Activated CD4-positive, alpha-beta T cell treated with anti-CD3 and anti-CD28 coated beads, Interleukin-2, amount 50 U/mL, for 16 hours (primary cell): ENCODE results near the gene ATP11A.

Experiments used
- DNase-seq: peaks from one replicate; pipeline ENCODE4 v3.0.0-alpha.2; 2020

Gene ATP11A

GRCh38 chr13:112711528-112712265 is 21.9 kb downstream of the ATP11A start:
- no peak for DNase-seq

- DNase-seq = no peak
These were observed 22.8 kb downstream of the ATP11A start for GRCh38 chr13:112712451-112713207.

GRCh38 chr13:112713517-112714253 is 23.8 kb downstream of the ATP11A start:
- DNase-seq = no peak

GRCh38 chr13:112714376-112715174 is 24.7 kb downstream of the ATP11A start:
- no peak for DNase-seq

- DNase-seq = no peak
These were observed 25.4 kb downstream of the ATP11A start for GRCh38 chr13:112715210-112715609.

GRCh38 chr13:112715715-112716460 is 26.1 kb downstream of the ATP11A start:
- no peak for DNase-seq

- no peak for DNase-seq
These were observed 26.6 kb downstream of the ATP11A start for GRCh38 chr13:112716461-112716820.

- no peak for DNase-seq
These were observed 27.1 kb downstream of the ATP11A start for GRCh38 chr13:112716841-112717520.

- DNase-seq = no peak
These were observed 28.5 kb downstream of the ATP11A start for GRCh38 chr13:112718318-112718717.

- DNase-seq = no peak
These were observed 29.2 kb downstream of the ATP11A start for GRCh38 chr13:112719016-112719415.

- no peak for DNase-seq
These were observed 29.7 kb downstream of the ATP11A start for GRCh38 chr13:112719556-112719955.

GRCh38 chr13:112720251-112720650 is 30.4 kb downstream of the ATP11A start:
- DNase-seq = no peak

GRCh38 chr13:112720814-112721197 is 31.0 kb downstream of the ATP11A start:
- no peak for DNase-seq

GRCh38 chr13:112721198-112722104 is 31.6 kb downstream of the ATP11A start:
- no peak for DNase-seq

GRCh38 chr13:112722433-112723263 is 32.8 kb downstream of the ATP11A start:
- no peak for DNase-seq

GRCh38 chr13:112723771-112724170 is 33.9 kb downstream of the ATP11A start:
- DNase-seq = no peak

GRCh38 chr13:112724788-112725345 is 35.0 kb downstream of the ATP11A start:
- DNase-seq = no peak

GRCh38 chr13:112725346-112726015 is 35.6 kb downstream of the ATP11A start:
- peak; percentile 4 for DNase-seq
